ENCODE data around the gene TMEM129.

The TMEM129 gene

DNA sequence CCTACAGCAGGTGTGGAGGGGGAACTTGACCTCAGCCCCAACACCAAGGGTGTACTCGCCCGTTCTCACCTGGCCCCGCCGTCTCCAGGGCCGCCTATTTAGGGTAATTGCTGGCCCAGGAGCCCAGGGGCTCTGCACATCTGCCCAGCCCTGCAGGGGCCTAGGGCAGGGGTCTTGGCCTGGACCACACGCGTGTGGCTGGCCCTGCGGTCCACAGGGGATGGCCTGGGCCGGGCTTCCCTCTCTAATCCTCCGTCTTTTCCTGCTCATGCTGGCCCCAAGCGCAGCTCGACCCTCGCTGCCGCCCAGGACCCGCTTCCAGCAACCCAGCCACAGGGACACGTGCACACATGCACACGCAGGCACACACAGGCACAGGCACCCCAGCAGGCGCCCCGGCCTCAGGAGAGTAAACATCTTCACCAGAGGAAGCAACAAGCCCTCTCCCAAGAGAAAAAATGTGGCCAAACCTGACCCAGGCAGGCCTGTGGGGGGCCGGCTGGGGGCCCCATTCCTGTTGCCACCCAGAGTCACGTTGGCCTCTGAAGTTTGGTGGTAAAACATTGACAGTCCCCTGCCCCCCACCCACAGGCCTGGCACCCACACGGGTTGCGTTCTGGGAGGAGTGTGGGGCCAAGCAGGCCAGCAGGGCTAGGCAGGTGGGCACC is 47.4 kb upstream of the TMEM129 start:
- peak overlapping the region; percentile 8 for H4K91ac ChIP-seq (ENCODE audit: low read depth, low read length)
- H3K14ac ChIP-seq (ENCODE audit: low read length) = no peak overlapping the region
- H4K8ac ChIP-seq (ENCODE audit: low read depth, low read length) = peak overlapping the region; percentile 19
- no peak overlapping the region for H3K27ac ChIP-seq (ENCODE audit: low read depth, low read length)
- no CpG with 5 or more reads among the region's 23 CpGs for WGBS (ENCODE audit: extremely low coverage, insufficient coverage, insufficient read length)
- no peak overlapping the region for H3K23ac ChIP-seq (ENCODE audit: low read length)
- H4K12ac ChIP-seq (ENCODE audit: low read depth, low read length) = no peak overlapping the region
- H3K79me1 ChIP-seq (ENCODE audit: low read length) = no peaks in the 10 kb centered on the region
- H2AFZ ChIP-seq (ENCODE audit: insufficient read depth, low read length, poor library complexity) = no peak overlapping the region
- no peak overlapping the region for H2BK5ac ChIP-seq (ENCODE audit: low read depth, low read length, poor library complexity)
- no peaks in the 10 kb centered on the region for H3K27me3 ChIP-seq (ENCODE audit: insufficient read depth, low read length)
- H3K79me2 ChIP-seq (ENCODE audit: control insufficient read depth, insufficient read depth, low read length, poor library complexity) = no peaks in the 10 kb centered on the region
- H3K4me3 ChIP-seq (ENCODE audit: low read depth, low read length) = no peak overlapping the region
- no peak overlapping the region for H3K4ac ChIP-seq (ENCODE audit: low read depth, low read length)
- peak overlapping the region; percentile 27 for H3K4me2 ChIP-seq (ENCODE audit: low read length)
- H3K9ac ChIP-seq (ENCODE audit: low read length) = no peak overlapping the region
- no peak for DNase-seq
- H2AK5ac ChIP-seq (ENCODE audit: low read length) = no peak overlapping the region
- no peaks in the 10 kb centered on the region for H3K36me3 ChIP-seq (ENCODE audit: control insufficient read depth in 1 of 2, insufficient read depth in 2 of 2, low read length in 2 of 2)
- H2BK12ac ChIP-seq (ENCODE audit: low read length) = no peak overlapping the region
- no peaks in the 10 kb centered on the region for H3K9me3 ChIP-seq (ENCODE audit: insufficient read depth, low read depth, low read length)
- H2BK120ac ChIP-seq (ENCODE audit: insufficient read depth, low read length, poor library complexity) = no peak overlapping the region
- H3K4me1 ChIP-seq (ENCODE audit: control insufficient read depth in 1 of 2, insufficient read depth in 2 of 2, low read length in 2 of 2) = peaks cover 21 to 22% of the 10 kb centered on the region in 2 experiments
- H3K18ac ChIP-seq (ENCODE audit: low read length) = no peak overlapping the region

DNA sequence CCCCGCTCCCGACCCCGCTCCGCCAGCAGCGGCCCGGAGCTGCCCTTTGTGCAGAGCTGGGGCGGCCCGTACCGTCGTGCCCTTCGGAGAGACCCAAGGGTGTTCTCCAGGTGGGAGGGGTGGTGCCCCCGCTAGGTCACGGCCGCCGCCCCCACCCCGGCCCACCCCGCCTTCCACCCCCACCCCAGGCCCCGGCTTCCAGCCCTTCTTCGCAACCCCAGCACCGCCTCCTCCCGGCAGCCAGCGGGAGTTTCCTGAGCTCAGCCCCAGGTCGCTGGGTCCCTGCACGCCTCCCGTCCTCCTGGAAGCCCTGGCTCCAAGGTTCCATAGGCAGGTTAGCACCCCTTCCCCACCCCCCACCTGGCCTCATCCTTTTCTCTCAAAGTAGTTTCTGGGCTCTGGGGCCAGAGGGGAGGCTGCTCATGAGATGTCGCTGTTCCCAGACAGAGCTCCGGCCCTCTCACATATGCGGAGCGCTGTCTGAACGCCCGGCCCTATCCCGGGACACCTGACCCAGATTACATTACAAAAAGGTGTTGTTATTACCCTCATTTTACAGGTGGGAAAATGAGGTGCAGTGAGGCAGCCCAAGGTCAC is 46.7 kb upstream of the TMEM129 start:
- H3K79me2 ChIP-seq (ENCODE audit: control insufficient read depth, insufficient read depth, low read length, poor library complexity) = no peaks in the 10 kb centered on the region
- no CpG with 5 or more reads among the region's 32 CpGs for WGBS (ENCODE audit: extremely low coverage, insufficient coverage, insufficient read length)
- no peaks in the 10 kb centered on the region for H3K9me3 ChIP-seq (ENCODE audit: insufficient read depth, low read depth, low read length)
- no peaks in the 10 kb centered on the region for H3K79me1 ChIP-seq (ENCODE audit: low read length)
- DNase-seq = peak in 1 of 2 donors; percentile 42
- no peak overlapping the region for H3K4ac ChIP-seq (ENCODE audit: low read depth, low read length)
- H4K8ac ChIP-seq (ENCODE audit: low read depth, low read length) = no peak overlapping the region
- H3K18ac ChIP-seq (ENCODE audit: low read length) = no peak overlapping the region
- H3K36me3 ChIP-seq (ENCODE audit: control insufficient read depth in 1 of 2, insufficient read depth in 2 of 2, low read length in 2 of 2) = no peaks in the 10 kb centered on the region
- no peak overlapping the region for H2AK5ac ChIP-seq (ENCODE audit: low read length)
- H4K12ac ChIP-seq (ENCODE audit: low read depth, low read length) = no peak overlapping the region
- H3K23ac ChIP-seq (ENCODE audit: low read length) = no peak overlapping the region
- no peaks in the 10 kb centered on the region for H3K27me3 ChIP-seq (ENCODE audit: insufficient read depth, low read length)
- H3K4me3 ChIP-seq (ENCODE audit: low read depth, low read length) = peak overlapping the region; percentile 55
- H2BK5ac ChIP-seq (ENCODE audit: low read depth, low read length, poor library complexity) = no peak overlapping the region
- no peak overlapping the region for H3K14ac ChIP-seq (ENCODE audit: low read length)
- no peak overlapping the region for H3K9ac ChIP-seq (ENCODE audit: low read length)
- no peak overlapping the region for H2AFZ ChIP-seq (ENCODE audit: insufficient read depth, low read length, poor library complexity)
- peaks cover 21 to 22% of the 10 kb centered on the region in 2 experiments for H3K4me1 ChIP-seq (ENCODE audit: control insufficient read depth in 1 of 2, insufficient read depth in 2 of 2, low read length in 2 of 2)
- peak overlapping the region; percentile 8 for H4K91ac ChIP-seq (ENCODE audit: low read depth, low read length)
- peak overlapping the region; percentile 65 for H3K4me2 ChIP-seq (ENCODE audit: low read length)
- H3K27ac ChIP-seq (ENCODE audit: low read depth, low read length) = no peak overlapping the region
- H2BK120ac ChIP-seq (ENCODE audit: insufficient read depth, low read length, poor library complexity) = no peak overlapping the region
- H2BK12ac ChIP-seq (ENCODE audit: low read length) = no peak overlapping the region

DNA sequence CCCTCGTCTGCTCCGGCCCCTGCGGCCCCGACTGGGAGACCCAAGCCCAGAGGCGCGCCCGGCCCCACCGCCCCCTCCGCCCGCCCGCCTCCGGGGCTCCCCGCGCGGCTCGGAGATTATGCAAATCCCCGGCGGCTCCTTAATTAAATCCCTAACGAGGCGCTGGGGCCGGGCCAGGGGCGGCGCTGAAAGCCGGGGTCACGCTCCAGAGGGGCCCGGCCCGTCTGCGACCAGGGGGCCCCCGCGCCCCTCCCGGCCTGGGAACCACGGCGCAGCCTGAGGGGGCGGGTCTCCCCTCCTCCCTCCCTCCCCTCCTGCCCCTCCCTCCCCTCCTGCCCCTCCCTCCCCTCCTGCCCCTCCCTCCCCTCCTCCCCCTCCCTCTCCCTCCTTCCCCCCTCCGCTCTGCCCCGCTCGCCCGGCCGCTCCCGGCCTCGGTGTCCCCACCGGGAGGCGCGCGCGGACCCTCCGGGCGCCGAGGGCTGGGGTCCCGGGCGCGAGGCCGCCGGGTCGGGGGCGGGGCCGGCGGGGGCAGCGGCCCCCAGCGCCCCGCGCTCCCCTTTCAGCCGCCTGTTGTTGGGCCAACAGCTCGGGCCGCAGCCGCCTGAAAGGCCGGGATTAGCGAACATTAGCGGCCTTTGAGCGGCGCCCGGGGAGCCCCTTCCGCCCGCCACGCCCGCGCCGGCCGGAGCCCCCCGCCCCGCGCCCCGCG is 46.1 kb upstream of the TMEM129 start:
- Histone ChIP-seq H3K23ac (ENCODE audit: low read length) (no peak overlapping the region), H2BK5ac (ENCODE audit: low read depth, low read length, poor library complexity) (no peak overlapping the region), H2BK12ac (ENCODE audit: low read length) (no peak overlapping the region), H3K14ac (ENCODE audit: low read length) (no peak overlapping the region), H3K4ac (ENCODE audit: low read depth, low read length) (no peak overlapping the region), H3K79me2 (ENCODE audit: control insufficient read depth, insufficient read depth, low read length, poor library complexity) (no peaks in the 10 kb centered on the region), H3K4me2 (ENCODE audit: low read length) (peak overlapping the region; percentile 65), H4K91ac (ENCODE audit: low read depth, low read length) (no peak overlapping the region), H2AFZ (ENCODE audit: insufficient read depth, low read length, poor library complexity) (no peak overlapping the region), H2AK5ac (ENCODE audit: low read length) (no peak overlapping the region), H3K36me3 (ENCODE audit: control insufficient read depth in 1 of 2, insufficient read depth in 2 of 2, low read length in 2 of 2) (no peaks in the 10 kb centered on the region), H3K4me1 (ENCODE audit: control insufficient read depth in 1 of 2, insufficient read depth in 2 of 2, low read length in 2 of 2) (peaks cover 21 to 22% of the 10 kb centered on the region in 2 experiments), H3K9ac (ENCODE audit: low read length) (no peak overlapping the region), H3K9me3 (ENCODE audit: insufficient read depth, low read depth, low read length) (no peaks in the 10 kb centered on the region), H4K8ac (ENCODE audit: low read depth, low read length) (peak overlapping the region; percentile 50), H3K27me3 (ENCODE audit: insufficient read depth, low read length) (no peaks in the 10 kb centered on the region), H4K12ac (ENCODE audit: low read depth, low read length) (no peak overlapping the region), H2BK120ac (ENCODE audit: insufficient read depth, low read length, poor library complexity) (no peak overlapping the region), H3K4me3 (ENCODE audit: low read depth, low read length) (peak overlapping the region; percentile 55), H3K79me1 (ENCODE audit: low read length) (no peaks in the 10 kb centered on the region), H3K18ac (ENCODE audit: low read length) (no peak overlapping the region), H3K27ac (ENCODE audit: low read depth, low read length) (no peak overlapping the region)
- DNase-seq = no peak
- WGBS (ENCODE audit: extremely low coverage, insufficient coverage, insufficient read length) = no CpG with 5 or more reads among the region's 84 CpGs

DNA sequence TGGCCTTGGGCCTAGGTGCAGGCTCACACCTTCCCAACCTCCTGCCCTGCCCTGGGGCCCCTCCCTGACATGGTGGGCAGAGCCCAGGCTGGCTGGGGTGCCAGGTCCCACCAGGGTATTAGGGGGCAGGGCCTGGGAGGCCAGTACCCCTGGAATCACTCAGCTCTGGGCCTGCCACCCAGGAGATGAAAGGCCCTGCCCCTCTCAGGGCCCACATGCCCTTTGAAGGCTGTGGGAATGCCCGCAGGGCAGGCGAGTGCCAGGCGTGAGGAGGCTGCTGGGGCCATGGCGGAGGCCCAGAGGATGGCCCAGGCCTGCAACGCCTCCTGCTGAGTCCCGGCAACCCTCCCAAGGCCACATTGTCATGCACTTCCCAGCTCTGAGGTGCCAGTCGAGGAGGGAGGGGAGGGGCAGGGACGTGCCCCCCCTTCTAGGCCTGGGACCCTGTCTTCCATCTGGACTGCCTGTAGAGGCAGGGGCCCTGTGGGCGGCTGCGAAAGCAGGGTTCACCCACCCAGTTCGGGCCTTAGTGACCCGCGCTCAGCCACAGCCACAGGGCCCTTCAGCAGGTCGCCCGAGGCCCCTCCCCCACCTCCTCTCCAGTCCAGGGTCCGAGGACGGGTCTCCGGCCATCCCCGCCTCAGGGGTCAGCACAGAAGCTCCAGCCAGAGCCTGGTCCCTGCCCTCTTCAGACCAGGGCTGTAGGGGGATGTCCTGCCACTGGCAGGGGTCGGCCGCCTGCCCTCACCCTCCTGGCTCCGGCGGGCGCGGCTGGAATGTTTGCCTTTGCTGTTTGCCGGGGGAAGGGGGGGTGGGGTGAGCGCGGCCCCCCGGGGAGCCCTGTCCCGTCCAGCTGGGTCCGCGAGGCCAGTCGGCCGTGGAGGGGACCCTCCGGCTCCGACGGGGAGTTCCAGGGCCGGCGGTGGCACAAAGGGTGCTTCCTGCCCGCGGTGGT is 45.3 kb upstream of the TMEM129 start:
- Histone ChIP-seq H3K23ac (ENCODE audit: low read length) (no peak overlapping the region), H3K36me3 (ENCODE audit: control insufficient read depth in 1 of 2, insufficient read depth in 2 of 2, low read length in 2 of 2) (no peaks in the 10 kb centered on the region), H3K4me1 (ENCODE audit: control insufficient read depth in 1 of 2, insufficient read depth in 2 of 2, low read length in 2 of 2) (peaks cover 21 to 22% of the 10 kb centered on the region in 2 experiments), H3K14ac (ENCODE audit: low read length) (peak overlapping the region; percentile 15), H3K4me2 (ENCODE audit: low read length) (peak overlapping the region; percentile 65), H3K18ac (ENCODE audit: low read length) (no peak overlapping the region), H4K12ac (ENCODE audit: low read depth, low read length) (no peak overlapping the region), H3K27me3 (ENCODE audit: insufficient read depth, low read length) (no peaks in the 10 kb centered on the region), H3K79me2 (ENCODE audit: control insufficient read depth, insufficient read depth, low read length, poor library complexity) (no peaks in the 10 kb centered on the region), H2AFZ (ENCODE audit: insufficient read depth, low read length, poor library complexity) (no peak overlapping the region), H3K4ac (ENCODE audit: low read depth, low read length) (no peak overlapping the region), H4K8ac (ENCODE audit: low read depth, low read length) (peak overlapping the region; percentile 50), H4K91ac (ENCODE audit: low read depth, low read length) (no peak overlapping the region), H3K27ac (ENCODE audit: low read depth, low read length) (no peak overlapping the region), H3K79me1 (ENCODE audit: low read length) (no peaks in the 10 kb centered on the region), H2BK12ac (ENCODE audit: low read length) (peak overlapping the region; percentile 54), H3K9me3 (ENCODE audit: insufficient read depth, low read depth, low read length) (no peaks in the 10 kb centered on the region), H2BK120ac (ENCODE audit: insufficient read depth, low read length, poor library complexity) (peak overlapping the region; percentile 34), H3K4me3 (ENCODE audit: low read depth, low read length) (no peak overlapping the region), H2BK5ac (ENCODE audit: low read depth, low read length, poor library complexity) (no peak overlapping the region), H3K9ac (ENCODE audit: low read length) (no peak overlapping the region), H2AK5ac (ENCODE audit: low read length) (no peak overlapping the region)
- no CpG with 5 or more reads among the region's 41 CpGs for WGBS (ENCODE audit: extremely low coverage, insufficient coverage, insufficient read length)
- DNase-seq = no peak

Data from trophoblast cell (in vitro differentiated cells and primary cell).